NCI-H2196 treated with DMSO at 0.1 percent for 48 hours (cell line): ENCODE results near the gene SLC27A5.
"Not testable (repeated sequence)": the region's sequence is repeated elsewhere in the genome, so short reads cannot be mapped to it uniquely, and the experiment has no call there.

ENCODE experiments used
- DNase-seq: peaks from one replicate; lab custom pipeline; 2025; ENCODE audit not compliant: unreplicated experiment; lab: John Stamatoyannopoulos, UW

Gene SLC27A5

GRCh38 chr19:58499021-58499927 is 12.5 kb downstream of the SLC27A5 start:
- DNase-seq, result peak; percentile 97

DNA sequence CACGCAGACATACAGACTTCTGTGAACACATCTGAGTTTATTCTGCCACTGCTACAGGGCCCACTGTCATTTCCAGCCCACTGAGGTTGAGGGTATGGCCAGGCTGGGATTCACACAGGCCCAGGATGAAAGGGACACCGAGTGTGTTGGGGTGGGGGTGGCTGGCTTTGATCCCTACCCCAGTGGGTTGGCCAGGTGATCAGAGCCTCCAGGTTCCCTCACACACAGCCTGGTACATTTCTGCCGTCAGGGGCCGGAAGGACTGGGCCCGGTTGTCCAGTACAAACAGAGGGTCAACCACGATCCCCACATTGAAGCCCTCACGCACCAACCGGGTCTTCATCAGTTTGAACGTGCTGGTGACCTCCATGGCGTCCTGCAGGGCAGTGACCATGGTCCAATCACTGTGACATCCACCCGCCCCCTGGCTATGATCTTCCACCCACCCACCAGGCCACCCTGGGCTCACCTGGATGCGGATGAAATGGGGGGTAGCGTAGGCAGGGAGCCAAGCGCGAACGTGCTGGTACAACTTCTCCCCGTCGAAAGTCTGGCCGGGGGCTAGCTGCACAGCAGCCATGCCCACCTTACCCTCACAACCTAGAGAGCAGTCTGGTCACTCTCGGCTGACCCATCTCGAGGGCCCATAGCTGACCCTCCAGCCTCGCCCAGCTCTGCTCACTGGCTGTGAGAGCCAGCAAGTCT is 13.3 kb downstream of the SLC27A5 start:
- DNase-seq, result no peak

- DNase-seq, result no peak
Observed at GRCh38 chr19:58497634-58498170, 14.1 kb downstream of the SLC27A5 start.

GRCh38 chr19:58492265-58492664 is 19.5 kb downstream of the SLC27A5 start:
- DNase-seq, result no peak

DNA sequence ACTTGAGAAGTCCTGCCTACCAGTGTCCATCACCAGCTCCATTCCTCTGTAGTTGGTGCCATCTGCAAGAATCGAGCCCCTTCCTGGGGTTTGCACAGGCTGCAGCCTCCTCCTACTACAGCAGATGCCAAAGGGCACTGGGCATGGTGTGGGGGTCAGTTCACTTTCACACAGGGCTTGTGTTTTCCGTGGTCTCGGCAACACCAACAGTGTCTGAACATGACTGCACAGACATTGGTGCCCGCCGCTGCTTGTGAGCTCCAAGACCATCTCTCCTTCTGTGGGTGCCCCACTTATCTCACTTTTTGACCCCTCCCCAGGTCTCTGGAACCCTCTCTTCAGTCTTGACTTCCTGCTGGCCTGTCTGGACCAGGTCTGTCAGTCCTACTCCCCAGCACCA is 20.4 kb downstream of the SLC27A5 start:
- no peak for DNase-seq

DNA sequence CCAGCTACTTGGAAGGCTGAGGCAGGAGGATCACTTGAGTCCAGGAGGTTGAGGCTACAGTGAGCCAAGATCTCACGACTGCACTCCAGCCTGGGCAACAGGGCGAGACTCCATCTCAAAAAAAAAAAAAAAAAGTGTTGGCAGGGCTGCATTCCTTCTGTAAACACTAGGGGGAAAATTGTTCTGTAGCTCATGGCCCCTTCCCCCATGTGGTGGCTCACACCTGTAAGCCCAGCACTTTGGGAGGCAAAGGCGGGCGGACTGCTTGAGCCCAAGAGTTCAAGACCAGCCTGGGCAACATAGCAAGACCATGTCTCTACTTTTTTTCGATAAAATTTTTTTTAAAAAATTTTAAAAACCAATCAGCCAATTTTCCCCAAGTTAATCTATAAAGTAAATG is 27.4 kb downstream of the SLC27A5 start:
- not testable (repeated sequence) for DNase-seq

DNA sequence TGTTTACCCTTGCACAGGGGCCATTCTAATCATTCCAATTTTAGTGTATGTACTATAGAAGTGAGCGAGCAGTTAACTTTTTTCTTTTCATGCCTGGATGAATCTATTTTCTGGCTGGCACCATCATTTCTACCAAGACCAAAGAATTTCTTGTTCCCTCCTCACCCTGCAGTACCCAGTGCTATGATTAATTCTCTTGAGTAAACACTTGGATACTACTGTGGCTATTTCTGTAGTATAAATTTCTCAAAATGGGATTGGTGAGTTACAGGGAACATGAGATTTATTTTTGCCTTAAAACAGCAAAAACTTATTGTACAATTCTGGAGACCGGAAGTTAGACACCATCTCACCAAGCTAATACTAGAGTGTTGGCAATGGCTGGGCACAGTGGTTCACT is 28.0 kb downstream of the SLC27A5 start:
- no peak for DNase-seq

DNA sequence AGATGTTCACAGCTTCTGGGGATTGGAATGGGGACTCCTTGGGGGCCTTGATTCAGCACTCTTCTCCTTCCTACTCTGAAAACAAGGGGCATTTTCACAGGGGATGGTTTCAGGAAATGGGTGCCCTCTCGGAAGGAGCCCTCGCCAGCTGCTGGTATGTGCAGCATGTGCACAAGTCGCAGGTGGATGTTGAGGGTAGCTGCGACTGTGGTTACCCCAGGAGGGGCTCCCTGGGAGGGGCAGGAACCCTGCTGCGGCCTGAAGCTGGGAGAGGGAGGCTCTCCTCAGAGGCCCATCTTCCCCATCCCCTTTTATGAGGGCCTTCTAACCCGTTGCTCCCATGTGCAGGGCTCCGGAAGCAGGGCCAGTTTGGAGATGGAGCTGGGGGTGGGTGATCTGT is 29.4 kb downstream of the SLC27A5 start:
- DNase-seq, result no peak

GRCh38 chr19:58480831-58481230 is 31.0 kb downstream of the SLC27A5 start:
- no peak for DNase-seq

DNA sequence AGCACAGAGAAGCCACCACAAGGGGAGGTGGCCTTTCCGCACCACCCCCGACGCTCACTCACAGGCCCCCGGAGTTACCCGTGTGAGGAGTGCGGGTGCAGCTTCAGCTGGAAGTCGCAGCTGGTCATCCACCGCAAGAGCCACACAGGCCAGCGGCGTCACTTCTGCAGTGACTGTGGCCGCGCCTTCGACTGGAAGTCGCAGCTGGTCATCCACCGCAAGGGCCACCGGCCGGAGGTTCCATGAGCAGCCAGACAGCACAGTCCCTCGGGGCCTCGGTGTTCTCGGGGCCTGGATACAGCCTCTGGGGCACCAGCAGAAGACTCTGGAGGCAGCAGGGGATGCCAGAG is 31.3 kb downstream of the SLC27A5 start:
- no peak for DNase-seq

GRCh38 chr19:58479736-58480480 is 31.9 kb downstream of the SLC27A5 start:
- no peak for DNase-seq

GRCh38 chr19:58479303-58479702 is 32.5 kb downstream of the SLC27A5 start:
- no peak for DNase-seq

DNA sequence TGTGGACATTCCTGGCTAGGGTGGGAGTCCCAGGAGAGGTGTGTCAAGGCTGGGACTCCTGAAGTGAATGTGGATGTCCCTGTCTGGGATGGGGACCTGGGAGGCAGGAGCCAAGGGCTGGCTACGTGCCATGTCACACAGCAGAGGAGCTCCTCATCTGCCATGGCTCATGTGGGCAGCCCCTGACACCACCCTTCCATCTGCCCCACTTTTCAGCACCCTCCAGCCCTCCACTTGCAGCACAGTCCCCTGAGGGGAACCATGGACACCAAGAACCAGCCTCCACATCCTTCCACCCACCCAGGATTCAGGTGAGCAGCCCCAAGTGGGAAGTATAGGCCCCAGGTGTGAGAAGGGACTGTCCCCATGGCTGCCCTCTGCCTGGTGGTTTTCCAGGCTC is 33.9 kb downstream of the SLC27A5 start:
- no peak for DNase-seq

DNA sequence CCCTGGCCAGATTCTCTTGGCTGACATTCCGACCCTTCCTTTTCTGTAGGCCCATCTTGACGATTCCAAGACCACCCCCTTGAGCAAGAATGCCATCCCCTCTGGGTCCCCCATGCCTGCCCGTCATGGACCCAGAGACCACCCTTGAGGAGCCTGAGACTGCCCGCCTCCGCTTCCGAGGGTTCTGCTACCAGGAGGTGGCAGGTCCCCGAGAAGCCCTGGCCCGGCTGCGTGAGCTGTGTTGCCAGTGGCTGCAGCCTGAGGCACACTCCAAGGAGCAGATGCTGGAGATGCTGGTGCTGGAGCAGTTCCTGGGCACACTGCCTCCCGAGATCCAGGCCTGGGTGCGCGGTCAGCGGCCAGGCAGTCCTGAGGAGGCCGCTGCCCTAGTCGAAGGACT is 34.7 kb downstream of the SLC27A5 start:
- no peak for DNase-seq

DNA sequence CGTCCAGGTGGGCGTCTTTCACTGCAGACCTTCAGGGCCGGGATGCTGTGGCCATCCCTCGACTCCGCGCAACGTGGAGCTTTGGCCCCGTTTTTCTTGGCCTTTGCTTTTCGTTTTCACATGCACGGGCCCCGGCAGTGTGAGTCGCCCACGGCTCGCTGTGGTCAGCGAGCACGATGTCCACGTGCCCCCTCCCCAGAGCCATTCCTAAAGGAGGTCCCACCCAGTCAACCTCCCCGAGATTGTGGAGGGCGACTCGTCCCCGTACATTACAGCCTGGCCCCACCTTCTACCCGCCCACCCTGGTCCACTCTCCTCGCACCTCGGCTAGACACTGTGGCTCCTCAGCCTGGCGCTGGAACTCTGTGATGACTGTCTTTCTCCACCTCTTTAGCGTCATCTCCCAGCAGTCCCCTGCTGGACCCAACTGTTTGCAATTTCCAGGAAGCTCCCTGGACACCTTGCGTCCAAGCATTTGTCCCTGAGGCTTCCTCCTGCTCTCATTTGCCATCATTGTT is 35.2 kb downstream of the SLC27A5 start:
- peak; percentile 18 for DNase-seq

DNA sequence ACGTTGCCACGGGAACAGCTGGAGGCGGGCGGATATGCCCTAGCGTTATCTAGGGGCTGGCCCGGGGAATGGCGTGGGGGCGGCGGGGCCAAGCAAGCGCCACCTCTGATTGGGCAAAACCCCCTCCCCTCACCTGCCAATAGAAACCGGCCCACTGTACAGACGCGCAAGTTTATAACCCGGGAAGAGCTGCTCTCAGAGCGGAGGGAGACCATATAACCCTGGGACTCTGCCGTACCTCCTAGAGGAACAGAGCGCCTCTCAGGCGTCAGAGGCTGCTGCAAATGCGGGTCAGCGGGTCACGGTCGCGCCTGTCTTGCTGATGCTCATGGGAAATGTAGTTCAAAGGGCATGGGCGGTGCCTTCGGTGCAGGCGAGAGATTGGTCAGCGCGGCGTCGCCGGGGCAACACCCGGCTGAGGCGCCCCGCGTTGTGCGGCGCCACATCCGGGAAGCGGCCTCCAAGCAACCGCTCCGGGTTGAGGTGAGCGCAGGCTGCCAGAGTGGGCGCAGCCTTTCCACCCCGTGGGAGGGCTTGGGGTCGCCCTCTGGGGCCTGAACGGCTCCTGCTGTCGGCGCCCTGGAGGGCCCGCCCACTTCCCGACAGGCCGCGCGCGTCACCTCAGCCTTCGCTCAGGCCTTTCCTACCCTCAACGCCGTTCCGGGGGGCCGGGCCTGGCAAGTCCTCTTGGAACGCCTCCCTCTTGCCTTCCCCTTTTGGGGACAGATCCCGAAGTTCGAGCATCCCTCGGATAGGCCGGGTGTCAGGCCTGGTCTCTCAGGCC is 35.9 kb downstream of the SLC27A5 start, which contains the start of gene ZNF446:
ZNF446 (plus strand) TSS at position 639 of the 784 bp plus-strand sequence. CDS start 867 bp downstream, outside the sequence.
- peak; percentile 99 for DNase-seq

DNA sequence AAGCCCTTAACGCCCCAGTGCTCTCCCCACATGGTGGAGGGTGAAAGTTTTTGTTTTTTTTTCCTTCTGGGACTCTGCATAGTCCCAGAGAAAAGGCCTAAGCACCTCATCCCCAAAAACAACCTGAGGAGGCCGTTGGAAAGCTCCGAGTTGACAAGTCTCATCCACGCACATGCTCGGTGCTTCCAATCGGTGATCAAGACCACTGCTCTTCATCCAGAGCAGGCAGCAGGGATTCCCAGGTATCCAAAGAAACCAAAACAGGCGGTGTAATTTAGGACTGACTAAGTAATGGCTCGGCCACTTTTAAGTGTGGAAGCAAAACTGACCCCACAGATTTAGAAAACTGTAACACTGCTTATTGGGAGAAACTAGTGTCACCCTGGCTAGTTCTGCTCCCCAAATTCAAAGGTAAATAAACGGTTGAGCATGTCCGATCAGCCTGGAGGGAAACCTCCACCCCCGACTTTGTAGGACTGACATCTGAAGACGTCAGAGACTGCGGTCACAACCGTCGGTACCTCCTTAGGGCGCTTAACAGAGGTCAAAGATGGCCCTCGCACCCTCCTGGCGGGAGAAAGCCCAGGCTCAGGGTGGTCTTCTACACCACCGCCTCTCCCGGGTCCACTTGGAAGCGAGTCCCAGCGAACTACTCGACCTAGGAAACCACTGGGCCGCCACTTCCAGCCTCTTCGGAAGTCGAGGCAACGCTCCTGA is 36.6 kb downstream of the SLC27A5 start:
- DNase-seq, result no peak

GRCh38 chr19:58474291-58474996 is 37.3 kb downstream of the SLC27A5 start:
- no peak for DNase-seq

- no peak for DNase-seq
Observed at GRCh38 chr19:58473775-58474174, 38.0 kb downstream of the SLC27A5 start.
